Measurements from ENCODE around the gene ART4.

Gene ART4

GRCh38 chr12:14843425-14843887 is at the start of gene ART4:
Gene ART4, minus strand, starts transcription at chr12:14843526. Its CDS starts 413 bp downstream, at chr12:14843113.
- H3K27ac ChIP-seq: no peak within 1 kb of the TSS
- no peak within 1 kb of the TSS for H3K4me3 ChIP-seq (ENCODE audit: low read depth, low read length)
- no peak for DNase-seq
- no peaks in the 10 kb centered on the region for H3K36me3 ChIP-seq (replicated peaks)
- in situ Hi-C loops (cut with HindIII; ENCODE audit: low pct_ligation_motif_present, low sequenced_read_pairs): no loop called here
- TF ChIP-seq CTCF (IDR thresholded peaks at IDR 0.05; ENCODE audit: low read depth, low read length, missing control alignments): no peak
- no peaks in the 10 kb centered on the region for H3K27me3 ChIP-seq (replicated peaks)

- no peak overlapping the region for H3K4me3 ChIP-seq (ENCODE audit: low read depth, low read length)
- in situ Hi-C loops (cut with HindIII; ENCODE audit: low pct_ligation_motif_present, low sequenced_read_pairs): no loop called here
- peak; percentile 40 for DNase-seq
- no peaks in the 10 kb centered on the region for H3K36me3 ChIP-seq (replicated peaks)
- TF ChIP-seq CTCF (IDR thresholded peaks at IDR 0.05; ENCODE audit: low read depth, low read length, missing control alignments): peak; percentile 41
- H3K27me3 ChIP-seq (replicated peaks): no peaks in the 10 kb centered on the region
- H3K27ac ChIP-seq: no peak overlapping the region
These were observed 49.6 kb upstream of the ART4 start for GRCh38 chr12:14892726-14893505.

GRCh38 chr12:14890701-14891100 is 47.4 kb upstream of the ART4 start:
- Histone ChIP-seq H3K27ac (no peak overlapping the region), H3K27me3 (replicated peaks) (no peaks in the 10 kb centered on the region), H3K4me3 (ENCODE audit: low read depth, low read length) (no peak overlapping the region), H3K36me3 (replicated peaks) (no peaks in the 10 kb centered on the region)
- in situ Hi-C loops (cut with HindIII; ENCODE audit: low pct_ligation_motif_present, low sequenced_read_pairs): no loop called here
- no peak for TF ChIP-seq CTCF (IDR thresholded peaks at IDR 0.05; ENCODE audit: low read depth, low read length, missing control alignments)
- no peak for DNase-seq

GRCh38 chr12:14886271-14886670 is 42.9 kb upstream of the ART4 start:
- in situ Hi-C loops (cut with HindIII; ENCODE audit: low pct_ligation_motif_present, low sequenced_read_pairs): no loop called here

GRCh38 chr12:14885718-14886221 is 42.4 kb upstream of the ART4 start, which contains the start of gene MGP:
Gene MGP, minus strand, starts transcription at chr12:14885854. Its CDS starts 63 bp downstream, at chr12:14885791.
- in situ Hi-C loops (cut with HindIII; ENCODE audit: low pct_ligation_motif_present, low sequenced_read_pairs): no loop called here
- Histone ChIP-seq H3K27me3 (replicated peaks) (no peaks in the 10 kb centered on the region), H3K36me3 (replicated peaks) (no peaks in the 10 kb centered on the region), H3K27ac (no peak within 1 kb of the TSS), H3K4me3 (ENCODE audit: low read depth, low read length) (peak within 1 kb of the TSS; percentile 17)
- DNase-seq: peak; percentile 17
- TF ChIP-seq CTCF (IDR thresholded peaks at IDR 0.05; ENCODE audit: low read depth, low read length, missing control alignments): no peak

More at GRCh38 chr12:14886271-14886670, 42.9 kb upstream of the ART4 start:
- H3K27ac ChIP-seq: no peak overlapping the region
- no peak for TF ChIP-seq CTCF (IDR thresholded peaks at IDR 0.05; ENCODE audit: low read depth, low read length, missing control alignments)
- no peaks in the 10 kb centered on the region for H3K36me3 ChIP-seq (replicated peaks)
- no peak overlapping the region for H3K4me3 ChIP-seq (ENCODE audit: low read depth, low read length)
- no peak for DNase-seq
- no peaks in the 10 kb centered on the region for H3K27me3 ChIP-seq (replicated peaks)
